ENCODE measurements around the gene LARGE2.

The LARGE2 gene

DNA sequence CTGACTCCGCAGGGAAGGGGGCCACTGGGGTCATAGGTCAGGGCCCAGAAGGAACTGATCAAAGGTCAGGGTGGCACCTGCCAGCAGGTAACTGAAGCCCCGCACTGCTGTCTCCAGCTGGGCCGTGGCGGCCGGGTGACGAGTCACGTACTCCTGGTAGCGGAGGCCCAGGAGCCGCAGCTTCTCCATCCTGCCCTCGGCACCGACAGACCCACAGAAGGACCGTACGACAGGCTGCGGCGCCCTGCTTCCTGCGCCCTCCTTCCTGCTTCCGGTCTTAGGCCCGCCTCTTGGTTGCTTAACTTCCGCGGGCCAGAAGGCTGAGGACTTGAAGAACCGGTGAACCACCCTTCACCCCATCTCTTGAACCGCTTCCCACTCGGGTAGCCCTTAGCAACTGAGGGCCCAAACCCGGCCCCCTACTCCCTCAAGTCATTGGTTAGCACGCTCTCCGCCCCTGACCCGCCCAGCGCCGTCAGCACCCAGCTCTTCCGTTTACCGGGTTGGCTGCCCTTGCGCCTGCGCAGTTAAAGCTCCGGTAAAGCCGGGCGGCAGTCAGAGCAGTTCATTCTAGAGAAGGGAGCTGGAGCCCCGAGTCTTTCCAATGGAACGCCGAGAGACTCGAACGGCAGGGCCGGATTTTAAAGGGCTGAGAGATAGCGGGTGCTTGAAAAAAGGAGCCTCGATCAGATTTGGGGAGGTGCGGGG lies 4.7 kb upstream of the LARGE2 start, which contains the start of gene PEX16:
TSS of gene PEX16 (minus strand) at position 255 of the 708 bp plus-strand sequence. CDS start at position 189, 66 bp downstream.
- Histone ChIP-seq H3K36me3 (ENCODE audit: control insufficient read depth, low read length) (peaks cover 43% of the 10 kb centered on the region), H3K9me2 (replicated peaks; ENCODE audit: control insufficient read depth, low read length) (no peaks in the 10 kb centered on the region), H3K27me3 (ENCODE audit: control insufficient read depth, low read length) (peaks cover under 1% of the 10 kb centered on the region; the same call in 1 of the 2 replicates), H3K27ac (ENCODE audit: low read depth, low read length) (peak within 1 kb of the TSS; percentile 84), H3K4me3 (ENCODE audit: low read length) (peak within 1 kb of the TSS; percentile 100), H3F3A (ENCODE audit: control insufficient read depth, insufficient read depth) (peaks cover 24% of the 10 kb centered on the region), H3K4me1 (ENCODE audit: control insufficient read depth, low read length) (peaks cover 59% of the 10 kb centered on the region), H3K4me2 (ENCODE audit: low read length) (peak within 1 kb of the TSS; percentile 92), H4K20me1 (ENCODE audit: control insufficient read depth, insufficient read depth, low read depth, low read length) (peaks cover 16% of the 10 kb centered on the region), H3K79me2 (ENCODE audit: control insufficient read depth, low read length) (peaks cover 24% of the 10 kb centered on the region), H3K9me3 (ENCODE audit: control insufficient read depth, insufficient read depth, low read length) (no peaks in the 10 kb centered on the region)
- TF ChIP-seq EZH2phosphoT487 (IDR thresholded peaks at IDR 0.05; ENCODE audit: borderline replicate concordance, low read length) = no peak
- TF ChIP-seq, protein P1, sequence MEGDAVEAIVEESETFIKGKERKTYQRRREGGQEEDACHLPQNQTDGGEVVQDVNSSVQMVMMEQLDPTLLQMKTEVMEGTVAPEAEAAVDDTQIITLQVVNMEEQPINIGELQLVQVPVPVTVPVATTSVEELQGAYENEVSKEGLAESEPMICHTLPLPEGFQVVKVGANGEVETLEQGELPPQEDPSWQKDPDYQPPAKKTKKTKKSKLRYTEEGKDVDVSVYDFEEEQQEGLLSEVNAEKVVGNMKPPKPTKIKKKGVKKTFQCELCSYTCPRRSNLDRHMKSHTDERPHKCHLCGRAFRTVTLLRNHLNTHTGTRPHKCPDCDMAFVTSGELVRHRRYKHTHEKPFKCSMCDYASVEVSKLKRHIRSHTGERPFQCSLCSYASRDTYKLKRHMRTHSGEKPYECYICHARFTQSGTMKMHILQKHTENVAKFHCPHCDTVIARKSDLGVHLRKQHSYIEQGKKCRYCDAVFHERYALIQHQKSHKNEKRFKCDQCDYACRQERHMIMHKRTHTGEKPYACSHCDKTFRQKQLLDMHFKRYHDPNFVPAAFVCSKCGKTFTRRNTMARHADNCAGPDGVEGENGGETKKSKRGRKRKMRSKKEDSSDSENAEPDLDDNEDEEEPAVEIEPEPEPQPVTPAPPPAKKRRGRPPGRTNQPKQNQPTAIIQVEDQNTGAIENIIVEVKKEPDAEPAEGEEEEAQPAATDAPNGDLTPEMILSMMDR (IDR thresholded peaks at IDR 0.05; ENCODE audit: low read depth, low read length, poor library complexity, severe bottlenecking) = no peak

- Histone ChIP-seq H3K4me1 (ENCODE audit: control insufficient read depth, low read length) (peaks cover 65% of the 10 kb centered on the region), H4K20me1 (ENCODE audit: control insufficient read depth, insufficient read depth, low read depth, low read length) (peaks cover 16% of the 10 kb centered on the region), H3K9me2 (replicated peaks; ENCODE audit: control insufficient read depth, low read length) (no peaks in the 10 kb centered on the region), H3K79me2 (ENCODE audit: control insufficient read depth, low read length) (peaks cover 31% of the 10 kb centered on the region), H3K36me3 (ENCODE audit: control insufficient read depth, low read length) (peaks cover 38% of the 10 kb centered on the region), H3K4me2 (ENCODE audit: low read length) (peak overlapping the region; percentile 92), H3K27ac (ENCODE audit: low read depth, low read length) (peak overlapping the region; percentile 84), H3F3A (ENCODE audit: control insufficient read depth, insufficient read depth) (peaks cover 24% of the 10 kb centered on the region), H3K9me3 (ENCODE audit: control insufficient read depth, insufficient read depth, low read length) (no peaks in the 10 kb centered on the region), H3K4me3 (ENCODE audit: low read length) (peak overlapping the region; percentile 100), H3K27me3 (ENCODE audit: control insufficient read depth, low read length) (peaks cover 6% of the 10 kb centered on the region)
- TF ChIP-seq EZH2phosphoT487 (IDR thresholded peaks at IDR 0.05; ENCODE audit: borderline replicate concordance, low read length) = no peak
- TF ChIP-seq, protein P1 (IDR thresholded peaks at IDR 0.05; ENCODE audit: low read depth, low read length, poor library complexity, severe bottlenecking) = no peak
These were observed 4.0 kb upstream of the LARGE2 start for GRCh38 chr11:45918331-45918941.

DNA sequence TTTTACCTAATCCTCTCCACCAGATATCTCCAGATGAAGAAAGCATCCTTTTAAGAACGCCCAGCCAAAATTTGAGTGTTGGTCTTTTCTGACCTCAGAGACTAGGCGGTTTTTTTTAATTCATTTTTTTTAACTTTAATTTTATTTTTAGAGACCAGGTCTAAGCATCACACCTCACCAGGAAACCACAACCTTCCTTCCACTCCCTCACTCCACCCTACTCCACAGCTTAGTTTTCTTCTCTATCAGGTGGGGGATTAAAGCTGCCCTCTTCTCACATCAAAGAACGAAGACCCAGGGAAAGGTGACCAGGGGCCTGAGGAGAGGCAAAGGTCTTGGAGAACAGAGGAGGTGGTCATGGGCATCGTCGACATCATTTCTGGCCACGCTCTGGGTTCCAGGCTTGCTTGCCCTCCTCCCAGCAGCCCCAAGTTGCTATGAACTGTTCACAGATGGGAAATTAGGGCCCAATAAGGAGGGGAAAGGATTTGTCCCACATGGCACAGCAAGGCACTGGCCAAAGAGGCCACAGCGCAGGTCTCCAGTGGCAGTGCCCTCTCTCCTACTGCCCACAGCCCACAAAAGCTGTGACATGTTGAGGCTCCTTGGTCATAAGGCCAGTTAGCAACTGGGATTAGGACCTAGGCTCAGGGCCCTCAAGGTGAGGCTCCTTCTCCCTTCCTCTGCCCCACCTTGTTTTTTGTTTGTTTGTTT lies 3.3 kb upstream of the LARGE2 start:
- no peaks in the 10 kb centered on the region for H3K9me2 ChIP-seq (replicated peaks; ENCODE audit: control insufficient read depth, low read length)
- peak overlapping the region; percentile 84 for H3K27ac ChIP-seq (ENCODE audit: low read depth, low read length)
- peaks cover 16% of the 10 kb centered on the region for H4K20me1 ChIP-seq (ENCODE audit: control insufficient read depth, insufficient read depth, low read depth, low read length)
- H3F3A ChIP-seq (ENCODE audit: control insufficient read depth, insufficient read depth) = peaks cover 24% of the 10 kb centered on the region
- H3K36me3 ChIP-seq (ENCODE audit: control insufficient read depth, low read length) = peaks cover 31% of the 10 kb centered on the region
- H3K9me3 ChIP-seq (ENCODE audit: control insufficient read depth, insufficient read depth, low read length) = no peaks in the 10 kb centered on the region
- peaks cover 70% of the 10 kb centered on the region for H3K4me1 ChIP-seq (ENCODE audit: control insufficient read depth, low read length)
- peak overlapping the region; percentile 92 for H3K4me2 ChIP-seq (ENCODE audit: low read length)
- H3K4me3 ChIP-seq (ENCODE audit: low read length) = peak overlapping the region; percentile 100
- peaks cover 35% of the 10 kb centered on the region for H3K79me2 ChIP-seq (ENCODE audit: control insufficient read depth, low read length)
- peaks cover 6% of the 10 kb centered on the region for H3K27me3 ChIP-seq (ENCODE audit: control insufficient read depth, low read length)
- TF ChIP-seq EZH2phosphoT487 (IDR thresholded peaks at IDR 0.05; ENCODE audit: borderline replicate concordance, low read length) = no peak
- TF ChIP-seq, protein P1 (IDR thresholded peaks at IDR 0.05; ENCODE audit: low read depth, low read length, poor library complexity, severe bottlenecking) = no peak

Measured in DOHH2 (cell line).